LNCaP clone FGC (cell line): Measurements from ENCODE around the gene CLDND2.

Experiments used
- DNase-seq: peaks from one replicate; pipeline ENCODE4 v3.0.0-alpha.2; 2011; ENCODE audit warnings: low read depth
- H3K4me3 ChIP-seq: 2 replicates; pipeline ENCODE4 v1.5.1; 2011; ENCODE audit warnings: mild to moderate bottlenecking, low read depth, low read length, control low read depth
- TF ChIP-seq, protein P1 (sequence below): IDR thresholded peaks from 2 replicates; pipeline ENCODE4 v1.5.1; 2012; ENCODE audit warnings: mild to moderate bottlenecking; ENCODE audit not compliant: control insufficient read depth, insufficient read depth; ENCODE audit errors: extremely low read depth

The CLDND2 gene

DNA sequence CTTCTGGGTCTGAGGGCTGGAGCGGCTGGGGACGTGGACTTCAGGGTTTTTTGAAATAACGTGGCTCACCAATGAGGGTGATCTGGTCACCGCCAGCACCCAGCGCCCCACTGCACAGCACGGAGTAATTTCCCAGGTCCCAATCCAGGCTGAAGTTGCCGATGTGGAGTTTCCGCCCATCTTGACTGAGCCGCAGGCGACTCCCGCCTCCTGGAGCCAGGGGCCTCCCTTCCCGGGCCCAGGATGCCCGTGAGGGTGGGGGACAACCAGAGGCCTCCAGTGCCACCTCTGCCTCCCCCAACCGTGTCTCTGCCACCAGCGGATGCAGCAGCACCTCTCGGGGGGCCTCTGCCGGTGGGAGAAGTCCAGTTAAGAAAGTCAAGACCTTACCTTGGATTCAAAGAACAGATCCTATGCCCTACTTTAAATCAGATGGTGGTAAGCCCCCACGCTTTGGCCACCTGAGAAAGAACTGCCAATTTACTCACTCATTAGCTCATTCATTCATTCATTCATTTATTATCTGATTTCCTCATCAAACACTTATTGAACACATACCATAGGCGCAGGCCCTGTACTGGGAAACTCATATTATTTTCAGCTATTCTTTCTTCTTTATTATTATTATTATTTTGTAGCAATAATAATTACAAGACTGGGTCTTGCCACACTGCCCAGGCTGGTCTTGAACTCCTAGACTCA is 30.8 kb downstream of the CLDND2 start:
- H3K4me3 ChIP-seq, result no peak overlapping the region
- no peak for DNase-seq
- TF ChIP-seq, protein P1, sequence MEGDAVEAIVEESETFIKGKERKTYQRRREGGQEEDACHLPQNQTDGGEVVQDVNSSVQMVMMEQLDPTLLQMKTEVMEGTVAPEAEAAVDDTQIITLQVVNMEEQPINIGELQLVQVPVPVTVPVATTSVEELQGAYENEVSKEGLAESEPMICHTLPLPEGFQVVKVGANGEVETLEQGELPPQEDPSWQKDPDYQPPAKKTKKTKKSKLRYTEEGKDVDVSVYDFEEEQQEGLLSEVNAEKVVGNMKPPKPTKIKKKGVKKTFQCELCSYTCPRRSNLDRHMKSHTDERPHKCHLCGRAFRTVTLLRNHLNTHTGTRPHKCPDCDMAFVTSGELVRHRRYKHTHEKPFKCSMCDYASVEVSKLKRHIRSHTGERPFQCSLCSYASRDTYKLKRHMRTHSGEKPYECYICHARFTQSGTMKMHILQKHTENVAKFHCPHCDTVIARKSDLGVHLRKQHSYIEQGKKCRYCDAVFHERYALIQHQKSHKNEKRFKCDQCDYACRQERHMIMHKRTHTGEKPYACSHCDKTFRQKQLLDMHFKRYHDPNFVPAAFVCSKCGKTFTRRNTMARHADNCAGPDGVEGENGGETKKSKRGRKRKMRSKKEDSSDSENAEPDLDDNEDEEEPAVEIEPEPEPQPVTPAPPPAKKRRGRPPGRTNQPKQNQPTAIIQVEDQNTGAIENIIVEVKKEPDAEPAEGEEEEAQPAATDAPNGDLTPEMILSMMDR, result no peak

- TF ChIP-seq, protein P1, result no peak
- no peak for DNase-seq
- no peak overlapping the region for H3K4me3 ChIP-seq
These were observed 31.5 kb downstream of the CLDND2 start for GRCh38 chr19:51337141-51337860.

DNA sequence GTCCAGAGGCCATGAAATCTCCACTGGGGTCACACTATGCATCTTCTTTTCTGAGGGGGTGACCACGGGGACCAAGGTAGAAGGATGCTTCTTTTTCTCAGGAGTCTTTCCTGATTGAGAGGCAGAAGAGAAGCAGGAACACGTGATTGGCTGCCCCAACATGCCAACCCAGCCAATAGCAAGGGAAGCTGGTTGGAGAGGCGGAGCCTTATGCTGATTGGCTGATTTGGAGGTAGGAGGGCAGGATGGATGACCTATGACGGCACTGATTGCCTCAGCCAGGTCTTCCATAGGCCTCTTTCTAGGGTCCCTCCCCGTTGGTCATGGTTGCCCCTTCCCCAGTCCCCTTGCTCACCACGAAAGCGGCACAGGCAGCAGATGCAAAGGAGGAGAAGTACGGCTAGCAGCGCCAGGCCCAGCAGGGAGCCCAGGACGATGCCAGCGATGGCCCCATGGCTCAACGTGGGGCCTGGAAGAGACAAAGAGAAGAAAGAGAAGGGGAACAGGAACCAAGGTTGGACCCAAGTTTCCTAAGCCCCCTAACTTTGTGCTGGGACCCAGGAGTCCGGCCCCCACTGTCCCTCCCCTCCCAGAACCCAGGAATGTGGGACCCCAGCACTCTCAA is 34.9 kb downstream of the CLDND2 start:
- no peak overlapping the region for H3K4me3 ChIP-seq
- TF ChIP-seq, protein P1, result no peak
- DNase-seq, result no peak

DNA sequence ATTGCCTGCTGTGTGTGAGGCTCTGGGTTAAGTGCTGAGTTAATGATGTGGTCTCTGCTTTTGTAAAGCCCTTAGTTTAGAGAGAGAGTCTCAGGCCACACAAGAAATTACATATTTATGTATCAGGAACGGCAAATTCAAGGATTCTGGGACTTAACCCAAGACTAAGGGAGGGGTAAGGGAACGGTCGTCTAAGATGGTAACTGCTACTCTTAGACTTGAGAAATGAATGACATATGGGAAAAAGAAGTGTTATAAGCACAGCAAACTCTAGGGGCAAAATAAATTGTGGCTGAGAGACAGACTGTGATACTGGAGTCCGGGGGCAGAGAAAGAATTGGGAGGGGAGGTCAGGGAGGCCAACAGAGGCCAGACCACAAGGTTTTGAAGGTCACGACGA is 37.1 kb downstream of the CLDND2 start:
- TF ChIP-seq, protein P1, result no peak
- DNase-seq, result no peak
- H3K4me3 ChIP-seq, result no peak overlapping the region

GRCh38 chr19:51331193-51331592 is 37.6 kb downstream of the CLDND2 start:
- TF ChIP-seq, protein P1, result no peak
- H3K4me3 ChIP-seq, result no peak overlapping the region
- no peak for DNase-seq

DNA sequence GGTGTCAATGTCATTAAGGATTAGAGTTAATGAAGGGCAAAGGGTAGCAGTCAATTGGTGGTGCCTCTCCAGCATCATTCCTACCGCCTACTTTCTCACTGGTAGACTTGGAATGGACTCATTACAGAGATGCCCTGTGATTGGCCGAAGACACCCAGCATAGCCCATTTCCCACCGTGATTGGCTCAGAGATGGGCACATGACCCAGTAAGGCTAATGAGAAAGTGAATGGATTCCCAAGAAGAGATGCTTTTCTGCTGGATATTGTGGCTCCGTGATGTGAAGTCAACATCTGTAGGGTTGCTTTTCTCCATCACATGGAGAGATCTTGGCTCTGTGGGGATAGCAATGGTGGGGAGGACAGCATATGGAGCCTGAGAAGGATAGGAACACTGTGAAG is 38.4 kb downstream of the CLDND2 start:
- TF ChIP-seq, protein P1, result no peak
- H3K4me3 ChIP-seq, result no peak overlapping the region
- DNase-seq, result no peak
